HepG2 (cell line): ENCODE results near the gene INTS4. TPM values are rescaled to one million over a fixed set of nuclear protein-coding genes. Genes with fewer than 3 reads are reported as not detected.

Source experiments
- ATAC-seq: fragments of 200-7000 bp; cut with Tn5 transposase; 3 replicates; pipeline ENCODE4 v1.9.1; 2020; ENCODE audit warnings: mild to moderate bottlenecking, moderate library complexity
- BruUV-seq: library from RNA; stranded (reverse); fragments of 400-500 nt; replicated peaks from 2 replicates; lab custom pipeline; 2021; lab: Mats Ljungman, UMichigan
- CTCF ChIA-PET: fragments of 300-600 bp; formaldehyde crosslinking; extraction: SDS; loops from one replicate; lab custom pipeline; 2021; ENCODE audit warnings: low total read pairs, inconsistent platforms, low intra/inter-chr PET ratio; lab: Yijun Ruan, JAX
- POLR2A ChIA-PET: fragments of 350-600 bp; sonication (Branson Sonifier 250); formaldehyde crosslinking; loops from one replicate; lab custom pipeline; 2020; ENCODE audit warnings: antibody characterized with exemption, inconsistent platforms; lab: Yijun Ruan, JAX
- DNase-seq: peaks from one replicate; pipeline ENCODE4 v3.0.0-alpha.2; 2015; ENCODE audit warnings: low spot score
- FAIRE-seq: peaks from 3 replicates; lab custom pipeline; 2011; peaks lifted over from hg19 to GRCh38; lab: Jason Lieb, UNC
- H2AFZ ChIP-seq: one replicate; pipeline ENCODE4 v1.6.1; 2011; ENCODE audit warnings: low read length, inconsistent platforms
- H3K27ac ChIP-seq: fragments of 300-600 bp; 3 replicates; pipeline ENCODE4 v1.8.0; 2011; ENCODE audit warnings: mixed run types, mild to moderate bottlenecking, mixed read lengths, low read length, inconsistent platforms; ENCODE audit not compliant: insufficient read depth; ENCODE audit errors: extremely low read length
- H3K27me3 ChIP-seq, 2 experiments: fragments of 200-600 bp in 1 of 2; 2 replicates in 1 of 2; 3 replicates in 1 of 2; pipeline versions ENCODE4 v1.6.0 to v1.8.0; 2011; ENCODE audit warnings: low read length in 2 of 2, mild to moderate bottlenecking in 2 of 2, moderate library complexity in 2 of 2, inconsistent platforms in 1 of 2; ENCODE audit not compliant: insufficient read depth in 2 of 2, control insufficient read depth in 1 of 2
- H3K36me3 ChIP-seq, 2 experiments: fragments of 200-600 bp in 1 of 2; replicated peaks in 1 of 2; 2 replicates in 1 of 2; 3 replicates in 1 of 2; pipeline versions ENCODE4 v1.5.1 to v1.8.0; 2011; ENCODE audit warnings: low read length in 2 of 2, inconsistent platforms in 1 of 2; ENCODE audit not compliant: insufficient read depth in 2 of 2, control insufficient read depth in 1 of 2
- H3K4me1 ChIP-seq: 2 replicates; pipeline ENCODE4 v1.5.1; 2012; ENCODE audit warnings: low read length, inconsistent platforms; ENCODE audit not compliant: insufficient read depth
- H3K4me2 ChIP-seq: 2 replicates; pipeline ENCODE4 v1.6.0; 2011; ENCODE audit warnings: low read depth, low read length, inconsistent platforms
- H3K4me3 ChIP-seq, 3 experiments: fragments of 200-600 bp in 1 of 3; sonication (generic), shearing (Covaris generic) in 1 of 3; replicated peaks in 1 of 3; 2 replicates each; pipeline ENCODE4 v1.5.1; 2011 to 2016; ENCODE audit warnings: low read length in 3 of 3, inconsistent platforms in 2 of 3, low read depth in 2 of 3, mild to moderate bottlenecking in 2 of 3, control low read depth in 1 of 3, mixed read lengths in 1 of 3; ENCODE audit not compliant: insufficient read depth in 1 of 3
- H3K79me2 ChIP-seq: one replicate; pipeline ENCODE4 v1.6.1; 2011; ENCODE audit warnings: low read length, inconsistent platforms; ENCODE audit not compliant: insufficient read depth
- H3K9ac ChIP-seq: 2 replicates; pipeline ENCODE4 v1.6.0; 2011; ENCODE audit warnings: mild to moderate bottlenecking, low read depth, low read length, inconsistent platforms; ENCODE audit not compliant: insufficient read depth
- H3K9me3 ChIP-seq: 2 replicates; pipeline ENCODE4 v1.5.1; 2012; ENCODE audit warnings: mild to moderate bottlenecking, low read length
- H4K20me1 ChIP-seq: 2 replicates; pipeline ENCODE4 v1.6.0; 2011; ENCODE audit warnings: inconsistent platforms, mild to moderate bottlenecking, low read length, moderate library complexity; ENCODE audit not compliant: insufficient read depth
- HMG20A ChIP-seq: IDR thresholded peaks from 2 replicates; pipeline ENCODE4 v1.6.1; 2016; ENCODE audit warnings: borderline replicate concordance
- MTF1 ChIP-seq: sonication (generic); formaldehyde crosslinking; IDR thresholded peaks from 2 replicates; pipeline ENCODE4 v1.5.0; 2020; ENCODE audit warnings: missing genetic modification reagents
- NPAS2 ChIP-seq: sonication (generic); formaldehyde crosslinking; IDR thresholded peaks from 2 replicates; pipeline ENCODE4 v1.8.0; 2022; ENCODE audit warnings: mild to moderate bottlenecking, missing genetic modification reagents, borderline replicate concordance
- SIX4 ChIP-seq: sonication (generic); formaldehyde crosslinking; IDR thresholded peaks from 2 replicates; pipeline ENCODE4 v1.4.0; 2020; ENCODE audit warnings: missing genetic modification reagents
- TAF15 ChIP-seq: fragments of 200-400 bp; formaldehyde crosslinking; IDR thresholded peaks from one replicate; pipeline ENCODE4 v1.6.1; 2018; ENCODE audit warnings: mild to moderate bottlenecking, low read depth, low read length; ENCODE audit not compliant: poor library complexity, severe bottlenecking
- ZFAT ChIP-seq: sonication (generic); formaldehyde crosslinking; conservative IDR thresholded peaks from 2 replicates; pipeline ENCODE4 v1.8.1; 2023; ENCODE audit warnings: missing genetic modification reagents, inconsistent platforms
- ZNF530 ChIP-seq: sonication (generic); formaldehyde crosslinking; IDR thresholded peaks from 2 replicates; pipeline ENCODE4 v1.5.0; 2020; ENCODE audit warnings: low read depth, mild to moderate bottlenecking, missing genetic modification reagents
- ZNF546 ChIP-seq: sonication (generic); formaldehyde crosslinking; conservative IDR thresholded peaks from 2 replicates; pipeline ENCODE4 v1.8.1; 2023; ENCODE audit warnings: mild to moderate bottlenecking, missing genetic modification reagents
- WGBS: methylation state at CpG from one replicate; pipeline ENCODE4 v1.1.6; 2017; ENCODE audit warnings: low lambda C conversion rate; 5-methylcytosine and 5-hydroxymethylcytosine counted together
- in situ Hi-C: cut with HindIII; loops from 2 replicates; pipeline ENCODE4 v1.10.0; 2017; ENCODE audit warnings: low pct_unique_long_range_greater_than_20kb; ENCODE audit not compliant: extremely low pct_ligation_motif_present
- intact Hi-C: fragments of 100-400 bp; cut with micrococcal nuclease; formaldehyde crosslinking; loops from one replicate; pipeline ENCODE4 v1.10.0; 2022; ENCODE audit not compliant: unreplicated experiment
- polyA plus RNA-seq, 8 experiments: library from polyadenylated mRNA; depleted of rRNA in 3 of 8; stranded (reverse) in 7 of 8; unstranded in 1 of 8; fragments of >200 nt; fragmentation: Illumina TruSeq in 4 of 8; extraction: Trizol in 4 of 8; gene quantifications; 2 replicates each; pipeline versions ENCODE4 v1.2.1 to v1.2.3, GENCODE V29; 2011 to 2016; ENCODE audit warnings: low read depth in 4 of 8, missing spikeins in 1 of 8, mixed read lengths in 1 of 8; ENCODE audit not compliant: insufficient read depth in 1 of 8
- total RNA-seq, 5 experiments: library from RNA; depleted of rRNA; stranded (reverse); fragments of >200 nt; fragmentation: Illumina TruSeq; extraction: Trizol; gene quantifications; 2 replicates each; pipeline ENCODE4 v1.2.3, GENCODE V29; 2016; ENCODE audit warnings: low read depth in 1 of 5
- TF ChIP-seq, protein P1 (sequence below): sonication (generic); formaldehyde crosslinking; IDR thresholded peaks from 2 replicates; pipeline ENCODE4 v1.9.0; 2022; ENCODE audit warnings: missing genetic modification reagents, mild to moderate bottlenecking, borderline replicate concordance
- TF ChIP-seq, protein P2 (sequence below): sonication (generic); formaldehyde crosslinking; IDR thresholded peaks from 2 replicates; pipeline ENCODE4 v1.9.0; 2021; ENCODE audit warnings: missing genetic modification reagents, borderline replicate concordance
- TF ChIP-seq, protein P3 (sequence below): sonication (generic); formaldehyde crosslinking; conservative IDR thresholded peaks from 2 replicates; pipeline ENCODE4 v1.8.0; 2022; ENCODE audit warnings: low read depth, missing genetic modification reagents
- TF ChIP-seq, protein P4 (sequence below): sonication (generic); formaldehyde crosslinking; IDR thresholded peaks from 2 replicates; pipeline ENCODE4 v1.8.0; 2022; ENCODE audit warnings: missing genetic modification reagents, mild to moderate bottlenecking, inconsistent platforms, borderline replicate concordance
- TF ChIP-seq, protein P5 (sequence below): sonication (generic); formaldehyde crosslinking; IDR thresholded peaks from 2 replicates; pipeline ENCODE4 v1.5.1; 2020; ENCODE audit warnings: missing genetic modification reagents, mild to moderate bottlenecking, borderline replicate concordance

Gene INTS4
- total and polyA plus RNA-seq, 2 of the 13 experiments (the other 11 are each of a cell fraction or from before 2014, with no cell fraction given) = 37.3 to 44.8 TPM

DNA sequence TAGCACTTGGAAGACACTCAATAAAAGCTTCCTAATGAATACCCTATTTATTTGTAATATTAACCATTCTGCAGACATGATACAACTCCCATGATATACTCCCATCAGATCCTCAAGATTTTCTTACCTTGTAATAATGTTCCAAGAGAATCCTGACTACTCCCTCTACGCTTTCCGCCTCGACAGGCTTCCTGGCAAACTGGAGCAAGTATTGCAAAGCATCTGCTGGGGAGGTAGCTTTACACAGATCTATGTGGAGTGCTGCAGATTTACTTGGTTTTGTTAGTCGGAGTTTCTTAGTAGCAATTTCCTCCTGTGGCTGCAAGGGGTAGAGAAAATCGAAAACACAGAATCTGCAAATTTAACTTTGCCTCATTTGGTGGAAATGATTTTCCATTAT, 3.5 kb downstream of the INTS4 start:
- no peaks in the 10 kb centered on the region; a peak in 1 of 5 replicates for H3K27me3 ChIP-seq
- WGBS = 97% methylated on average over 5 of the region's 5 CpGs
- no peak overlapping the region for H3K4me2 ChIP-seq
- FAIRE-seq = no peak
- H3K27ac ChIP-seq = no peak overlapping the region
- H3K79me2 ChIP-seq = peaks cover 25% of the 10 kb centered on the region
- no peak overlapping the region for H3K9ac ChIP-seq
- H3K9me3 ChIP-seq = no peaks in the 10 kb centered on the region
- in situ Hi-C loops (no loop called here), intact Hi-C loops (no loop called here)
- H3K36me3 ChIP-seq = peaks cover 7 to 25% of the 10 kb centered on the region in 2 experiments; a peak in 4 of 5 replicates
- ChIA-PET POLR2A (no interaction called here), CTCF (no interaction called here)
- no peaks in the 10 kb centered on the region for H4K20me1 ChIP-seq
- peaks cover 22% of the 10 kb centered on the region for H3K4me1 ChIP-seq
- no TSS peak for BruUV-seq
- H3K4me3 ChIP-seq = no peak overlapping the region
- no peak for DNase-seq
- no peak overlapping the region for H2AFZ ChIP-seq
- ATAC-seq = no peak
- TF ChIP-seq, protein P1, sequence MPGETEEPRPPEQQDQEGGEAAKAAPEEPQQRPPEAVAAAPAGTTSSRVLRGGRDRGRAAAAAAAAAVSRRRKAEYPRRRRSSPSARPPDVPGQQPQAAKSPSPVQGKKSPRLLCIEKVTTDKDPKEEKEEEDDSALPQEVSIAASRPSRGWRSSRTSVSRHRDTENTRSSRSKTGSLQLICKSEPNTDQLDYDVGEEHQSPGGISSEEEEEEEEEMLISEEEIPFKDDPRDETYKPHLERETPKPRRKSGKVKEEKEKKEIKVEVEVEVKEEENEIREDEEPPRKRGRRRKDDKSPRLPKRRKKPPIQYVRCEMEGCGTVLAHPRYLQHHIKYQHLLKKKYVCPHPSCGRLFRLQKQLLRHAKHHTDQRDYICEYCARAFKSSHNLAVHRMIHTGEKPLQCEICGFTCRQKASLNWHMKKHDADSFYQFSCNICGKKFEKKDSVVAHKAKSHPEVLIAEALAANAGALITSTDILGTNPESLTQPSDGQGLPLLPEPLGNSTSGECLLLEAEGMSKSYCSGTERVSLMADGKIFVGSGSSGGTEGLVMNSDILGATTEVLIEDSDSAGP (CRISPR knock-in tag) = no peak
- TF ChIP-seq ZNF530 (no peak), ZNF546 (no peak), MTF1 (CRISPR knock-in tag) (no peak), ZFAT (CRISPR knock-in tag) (no peak), SIX4 (no peak), NPAS2 (CRISPR knock-in tag) (no peak), TAF15 (no peak), HMG20A (no peak)
- TF ChIP-seq, protein P2, sequence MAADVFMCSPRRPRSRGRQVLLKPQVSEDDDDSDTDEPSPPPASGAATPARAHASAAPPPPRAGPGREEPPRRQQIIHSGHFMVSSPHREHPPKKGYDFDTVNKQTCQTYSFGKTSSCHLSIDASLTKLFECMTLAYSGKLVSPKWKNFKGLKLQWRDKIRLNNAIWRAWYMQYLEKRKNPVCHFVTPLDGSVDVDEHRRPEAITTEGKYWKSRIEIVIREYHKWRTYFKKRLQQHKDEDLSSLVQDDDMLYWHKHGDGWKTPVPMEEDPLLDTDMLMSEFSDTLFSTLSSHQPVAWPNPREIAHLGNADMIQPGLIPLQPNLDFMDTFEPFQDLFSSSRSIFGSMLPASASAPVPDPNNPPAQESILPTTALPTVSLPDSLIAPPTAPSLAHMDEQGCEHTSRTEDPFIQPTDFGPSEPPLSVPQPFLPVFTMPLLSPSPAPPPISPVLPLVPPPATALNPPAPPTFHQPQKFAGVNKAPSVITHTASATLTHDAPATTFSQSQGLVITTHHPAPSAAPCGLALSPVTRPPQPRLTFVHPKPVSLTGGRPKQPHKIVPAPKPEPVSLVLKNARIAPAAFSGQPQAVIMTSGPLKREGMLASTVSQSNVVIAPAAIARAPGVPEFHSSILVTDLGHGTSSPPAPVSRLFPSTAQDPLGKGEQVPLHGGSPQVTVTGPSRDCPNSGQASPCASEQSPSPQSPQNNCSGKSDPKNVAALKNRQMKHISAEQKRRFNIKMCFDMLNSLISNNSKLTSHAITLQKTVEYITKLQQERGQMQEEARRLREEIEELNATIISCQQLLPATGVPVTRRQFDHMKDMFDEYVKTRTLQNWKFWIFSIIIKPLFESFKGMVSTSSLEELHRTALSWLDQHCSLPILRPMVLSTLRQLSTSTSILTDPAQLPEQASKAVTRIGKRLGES (CRISPR knock-in tag) = no peak
- TF ChIP-seq, protein P3, sequence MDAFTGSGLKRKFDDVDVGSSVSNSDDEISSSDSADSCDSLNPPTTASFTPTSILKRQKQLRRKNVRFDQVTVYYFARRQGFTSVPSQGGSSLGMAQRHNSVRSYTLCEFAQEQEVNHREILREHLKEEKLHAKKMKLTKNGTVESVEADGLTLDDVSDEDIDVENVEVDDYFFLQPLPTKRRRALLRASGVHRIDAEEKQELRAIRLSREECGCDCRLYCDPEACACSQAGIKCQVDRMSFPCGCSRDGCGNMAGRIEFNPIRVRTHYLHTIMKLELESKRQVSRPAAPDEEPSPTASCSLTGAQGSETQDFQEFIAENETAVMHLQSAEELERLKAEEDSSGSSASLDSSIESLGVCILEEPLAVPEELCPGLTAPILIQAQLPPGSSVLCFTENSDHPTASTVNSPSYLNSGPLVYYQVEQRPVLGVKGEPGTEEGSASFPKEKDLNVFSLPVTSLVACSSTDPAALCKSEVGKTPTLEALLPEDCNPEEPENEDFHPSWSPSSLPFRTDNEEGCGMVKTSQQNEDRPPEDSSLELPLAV = no peak
- TF ChIP-seq, protein P4, sequence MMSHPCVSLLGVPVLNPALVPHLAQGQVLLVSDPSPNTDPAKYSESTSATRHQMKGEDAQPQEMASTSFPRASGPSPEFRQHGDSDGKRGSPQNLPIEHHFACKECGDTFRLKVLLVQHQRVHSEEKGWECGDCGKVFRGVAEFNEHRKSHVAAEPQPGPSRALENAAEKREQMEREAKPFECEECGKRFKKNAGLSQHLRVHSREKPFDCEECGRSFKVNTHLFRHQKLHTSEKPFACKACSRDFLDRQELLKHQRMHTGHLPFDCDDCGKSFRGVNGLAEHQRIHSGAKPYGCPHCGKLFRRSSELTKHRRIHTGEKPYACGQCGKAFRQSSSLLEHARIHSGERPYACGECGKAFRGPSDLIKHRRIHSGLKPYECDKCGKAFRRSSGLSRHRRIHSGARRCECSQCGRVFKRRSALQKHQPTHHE = no peak
- TF ChIP-seq, protein P5, sequence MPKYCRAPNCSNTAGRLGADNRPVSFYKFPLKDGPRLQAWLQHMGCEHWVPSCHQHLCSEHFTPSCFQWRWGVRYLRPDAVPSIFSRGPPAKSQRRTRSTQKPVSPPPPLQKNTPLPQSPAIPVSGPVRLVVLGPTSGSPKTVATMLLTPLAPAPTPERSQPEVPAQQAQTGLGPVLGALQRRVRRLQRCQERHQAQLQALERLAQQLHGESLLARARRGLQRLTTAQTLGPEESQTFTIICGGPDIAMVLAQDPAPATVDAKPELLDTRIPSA = no peak
